Spleen (tissue), 13 donors: ENCODE data around the gene NPY. TPM values are rescaled to one million over a fixed set of nuclear protein-coding genes. Genes with fewer than 3 reads are reported as not detected.

ENCODE experiments used
- DNase-seq: peaks from one replicate; pipeline ENCODE4 v3.0.0-alpha.2; 2020
- H3K27ac ChIP-seq, 8 donors: fragments of 200-600 bp; sonication (generic) in 7 of 8; 1 replicate in 4 of 8; 2 replicates in 4 of 8; pipeline versions ENCODE4 v1.5.0 to v1.8.0; 2016 to 2021; ENCODE audit warnings: inconsistent platforms in 4 of 8, mild to moderate bottlenecking in 4 of 8, moderate library complexity in 1 of 8
- H3K27me3 ChIP-seq, 7 donors: fragments of 200-600 bp; sonication (generic) in 6 of 7; replicated peaks in 1 of 7; 1 replicate in 4 of 7; 2 replicates in 3 of 7; pipeline versions ENCODE4 v1.5.0 to v1.8.0; 2016 to 2021; ENCODE audit warnings: inconsistent platforms in 3 of 7, mild to moderate bottlenecking in 1 of 7
- H3K36me3 ChIP-seq, 6 donors: fragments of 200-600 bp; sonication (generic) in 5 of 6; 1 replicate in 4 of 6; 2 replicates in 2 of 6; pipeline versions ENCODE4 v1.5.0 to v1.8.0; 2016 to 2021; ENCODE audit warnings: inconsistent platforms in 2 of 6
- H3K4me1 ChIP-seq, 6 donors: fragments of 200-600 bp; sonication (generic) in 5 of 6; 1 replicate in 3 of 6; 2 replicates in 3 of 6; pipeline versions ENCODE4 v1.5.0 to v1.8.0; 2016 to 2021; ENCODE audit warnings: inconsistent platforms in 3 of 6
- H3K4me3 ChIP-seq, 8 donors: fragments of 200-600 bp; sonication (generic) in 7 of 8; 1 replicate in 4 of 8; 2 replicates in 4 of 8; pipeline versions ENCODE4 v1.5.0 to v1.8.0; 2016 to 2021; ENCODE audit warnings: inconsistent platforms in 4 of 8, mild to moderate bottlenecking in 4 of 8, moderate library complexity in 2 of 8
- H3K9me3 ChIP-seq, 8 donors: fragments of 200-600 bp; sonication (generic) in 7 of 8; 1 replicate in 4 of 8; 2 replicates in 4 of 8; pipeline versions ENCODE4 v1.5.0 to v1.8.0; 2016 to 2021; ENCODE audit warnings: inconsistent platforms in 4 of 8
- POLR2A ChIP-seq, 3 donors: fragments of 450-650 bp; IDR thresholded peaks; one replicate each; pipeline ENCODE4 v1.5.1; 2017; ENCODE audit warnings: antibody characterized with exemption in 3 of 3, mild to moderate bottlenecking in 1 of 3
- POLR2AphosphoS5 ChIP-seq, 3 donors: sonication (generic); formaldehyde crosslinking; IDR thresholded peaks; one replicate each; pipeline ENCODE4 v1.5.1; 2017; ENCODE audit warnings: antibody characterized with exemption in 3 of 3
- WGBS, 5 donors: extraction: QIAGEN DNeasy Blood & Tissue Kit in 3 of 5; methylation state at CpG; one replicate each; pipeline versions ENCODE4 v1.1.5 to v1.1.7; 2013 to 2018; 5-methylcytosine and 5-hydroxymethylcytosine counted together
- intact Hi-C: fragments of 100-400 bp; cut with DNase I; formaldehyde crosslinking; loops from one replicate; pipeline ENCODE4 v1.15.0; 2023; ENCODE audit warnings: low total_unique reads
- long read RNA-seq, 2 donors: transcript quantifications; one replicate each; lab custom pipeline, GENCODE V29; 2026
- polyA plus RNA-seq, 3 donors: library from polyadenylated mRNA; stranded (reverse); fragments of 200-250 nt; gene quantifications; one replicate each; pipeline ENCODE4 v1.2.1, GENCODE V29; 2013
- total RNA-seq, 7 donors: library from RNA; depleted of rRNA in 3 of 7; stranded (reverse); fragments of >200 nt in 3 of 7; fragmentation: NEBNext Ultra II Directional in 4 of 7; extraction: Animal tissue kit (Norgen Biotek cat#: 25700) in 4 of 7; gene quantifications; one replicate each; pipeline versions ENCODE4 v1.1.0 to v1.2.1, GENCODE V29; 2016 to 2021
- TF ChIP-seq, protein P1 (sequence below), 11 experiments: fragments of 200-600 bp in 7 of 11; fragments of 450-650 bp in 4 of 11; sonication (generic) in 4 of 11; IDR thresholded peaks in 8 of 11; conservative IDR thresholded peaks in 3 of 11; 1 replicate in 7 of 11; 2 replicates in 4 of 11; pipeline versions ENCODE4 v1.4.0 to v1.8.0; 2016 to 2021; ENCODE audit warnings: antibody characterized with exemption in 11 of 11, inconsistent platforms in 4 of 11, mild to moderate bottlenecking in 1 of 11
- donor health status: healthy with polysubstance abuse.
- donor health status: DM: no; HTN: no; CAD: no; lungs with moderate emphysema.
- donor health status: DM: no; HTN: no; CAD: no.
- donor health status: Bipolar disorder and iron deficiency.
- donor health status: healthy.
- donor health status: DM: no; HTN: no; CAD: no.
- donor health status: DM: yes; HTN: yes; CAD: no.

Gene NPY
- total RNA-seq, result not detected
- polyA plus RNA-seq, result 1 to 10 TPM in 1 of 3 donors, under 1 TPM in 1, not detected in 1; 0.56 to 1.1 TPM
- long read RNA-seq, donor 1, partial matches to known transcripts, result 0 of 1 reads
- long read RNA-seq, donor 1, other reads (novel, unspliced or antisense), result 0 of 1 reads
- long read RNA-seq, donor 2, result 0 reads

DNA sequence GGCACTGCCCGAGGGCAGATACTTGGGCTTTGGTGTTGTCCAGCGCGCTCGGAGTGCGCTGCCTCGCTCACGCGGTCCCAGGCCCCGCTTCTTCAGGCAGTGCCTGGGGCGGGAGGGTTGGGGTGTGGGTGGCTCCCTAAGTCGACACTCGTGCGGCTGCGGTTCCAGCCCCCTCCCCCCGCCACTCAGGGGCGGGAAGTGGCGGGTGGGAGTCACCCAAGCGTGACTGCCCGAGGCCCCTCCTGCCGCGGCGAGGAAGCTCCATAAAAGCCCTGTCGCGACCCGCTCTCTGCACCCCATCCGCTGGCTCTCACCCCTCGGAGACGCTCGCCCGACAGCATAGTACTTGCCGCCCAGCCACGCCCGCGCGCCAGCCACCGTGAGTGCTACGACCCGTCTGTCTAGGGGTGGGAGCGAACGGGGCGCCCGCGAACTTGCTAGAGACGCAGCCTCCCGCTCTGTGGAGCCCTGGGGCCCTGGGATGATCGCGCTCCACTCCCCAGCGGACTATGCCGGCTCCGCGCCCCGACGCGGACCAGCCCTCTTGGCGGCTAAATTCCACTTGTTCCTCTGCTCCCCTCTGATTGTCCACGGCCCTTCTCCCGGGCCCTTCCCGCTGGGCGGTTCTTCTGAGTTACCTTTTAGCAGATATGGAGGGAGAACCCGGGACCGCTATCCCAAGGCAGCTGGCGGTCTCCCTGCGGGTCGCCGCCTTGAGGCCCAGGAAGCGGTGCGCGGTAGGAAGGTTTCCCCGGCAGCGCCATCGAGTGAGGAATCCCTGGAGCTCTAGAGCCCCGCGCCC, at the start of gene NPY:
Gene NPY (plus strand): TSS at position 294 of the 802 bp plus-strand sequence. CDS start 1,051 bp downstream, outside the sequence.
- H3K4me1 ChIP-seq, result peaks cover 7 to 23% (median 21%) of the 10 kb centered on the region in 6 donors
- peak within 1 kb of the TSS in 7 of 8 donors; percentile 12 to 62 (median 22) for H3K4me3 ChIP-seq
- H3K27me3 ChIP-seq, result peaks cover 3 to 92% (median 39%) of the 10 kb centered on the region in 7 donors
- TF ChIP-seq, protein P1, sequence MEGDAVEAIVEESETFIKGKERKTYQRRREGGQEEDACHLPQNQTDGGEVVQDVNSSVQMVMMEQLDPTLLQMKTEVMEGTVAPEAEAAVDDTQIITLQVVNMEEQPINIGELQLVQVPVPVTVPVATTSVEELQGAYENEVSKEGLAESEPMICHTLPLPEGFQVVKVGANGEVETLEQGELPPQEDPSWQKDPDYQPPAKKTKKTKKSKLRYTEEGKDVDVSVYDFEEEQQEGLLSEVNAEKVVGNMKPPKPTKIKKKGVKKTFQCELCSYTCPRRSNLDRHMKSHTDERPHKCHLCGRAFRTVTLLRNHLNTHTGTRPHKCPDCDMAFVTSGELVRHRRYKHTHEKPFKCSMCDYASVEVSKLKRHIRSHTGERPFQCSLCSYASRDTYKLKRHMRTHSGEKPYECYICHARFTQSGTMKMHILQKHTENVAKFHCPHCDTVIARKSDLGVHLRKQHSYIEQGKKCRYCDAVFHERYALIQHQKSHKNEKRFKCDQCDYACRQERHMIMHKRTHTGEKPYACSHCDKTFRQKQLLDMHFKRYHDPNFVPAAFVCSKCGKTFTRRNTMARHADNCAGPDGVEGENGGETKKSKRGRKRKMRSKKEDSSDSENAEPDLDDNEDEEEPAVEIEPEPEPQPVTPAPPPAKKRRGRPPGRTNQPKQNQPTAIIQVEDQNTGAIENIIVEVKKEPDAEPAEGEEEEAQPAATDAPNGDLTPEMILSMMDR (IDR thresholded peaks at IDR 0.05 in 8 of 11, conservative IDR thresholded peaks at IDR 0.05 in 3 of 11), result no peak
- no peak for TF ChIP-seq POLR2AphosphoS5 (IDR thresholded peaks at IDR 0.05)
- no peak for TF ChIP-seq POLR2A (IDR thresholded peaks at IDR 0.05)
- 1 to 7% (median 2%) methylated on average over 41 to 73 of the region's 73 CpGs for WGBS, 5 donors
- intact Hi-C loops, result no loop called here
- H3K36me3 ChIP-seq, result no peaks in the 10 kb centered on the region
- H3K27ac ChIP-seq, result no peak within 1 kb of the TSS
- H3K9me3 ChIP-seq, result no peaks in the 10 kb centered on the region
- peak; percentile 78 for DNase-seq

DNA sequence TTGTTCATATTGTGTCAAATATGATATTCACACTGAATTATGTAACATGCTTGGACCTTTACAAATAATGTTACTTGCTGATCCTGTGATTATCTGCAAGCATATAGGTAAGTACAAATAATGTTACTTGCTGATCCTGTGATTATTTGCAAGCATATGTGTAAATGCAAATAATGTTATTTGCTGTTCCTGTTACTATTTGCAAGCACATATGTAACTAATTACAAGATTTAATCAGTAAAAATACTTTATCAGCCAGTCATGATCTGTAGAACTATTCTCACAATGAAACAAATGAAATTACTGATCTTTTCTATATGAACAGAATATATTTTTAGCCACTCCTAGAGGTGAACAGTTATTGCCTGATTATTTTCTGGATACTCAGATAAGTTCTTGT, 44.7 kb upstream of the NPY start:
- DNase-seq, result no peak
- Histone ChIP-seq H3K27ac (no peak overlapping the region), H3K36me3 (no peaks in the 10 kb centered on the region), H3K4me3 (no peak overlapping the region), H3K4me1 (no peaks in the 10 kb centered on the region), H3K9me3 (no peaks in the 10 kb centered on the region), H3K27me3 (peaks cover 0 to 4% (median 0%) of the 10 kb centered on the region in 7 donors)
- intact Hi-C loops, result no loop called here
- TF ChIP-seq, protein P1 (IDR thresholded peaks at IDR 0.05 in 8 of 11, conservative IDR thresholded peaks at IDR 0.05 in 3 of 11), result no peak
- TF ChIP-seq POLR2AphosphoS5 (IDR thresholded peaks at IDR 0.05) (no peak), POLR2A (IDR thresholded peaks at IDR 0.05) (no peak)

DNA sequence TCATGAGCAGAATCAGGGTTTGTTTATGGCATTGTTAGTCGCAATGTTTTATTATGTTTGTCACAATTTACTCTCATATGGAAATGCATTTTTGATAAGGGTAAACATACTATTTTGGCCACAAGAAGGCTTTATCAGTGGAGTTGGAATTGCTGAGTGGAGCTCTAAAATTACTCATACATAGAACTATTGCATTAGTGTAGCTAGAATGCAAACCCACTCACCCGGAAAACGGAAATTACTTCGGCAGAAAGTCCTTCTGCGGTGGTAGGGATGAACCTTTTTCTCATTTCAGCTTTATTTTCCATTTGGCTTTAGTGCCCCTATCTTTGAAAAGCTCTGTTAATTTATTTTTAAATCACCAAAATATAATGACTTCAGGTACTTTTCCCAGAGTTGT, 42.8 kb upstream of the NPY start:
- H3K4me3 ChIP-seq, result no peak overlapping the region
- no peaks in the 10 kb centered on the region for H3K36me3 ChIP-seq
- 83 to 93% (median 89%) methylated on average over 5 of the region's 5 CpGs for WGBS, 5 donors
- TF ChIP-seq, protein P1 (IDR thresholded peaks at IDR 0.05 in 8 of 11, conservative IDR thresholded peaks at IDR 0.05 in 3 of 11), result no peak
- TF ChIP-seq POLR2A (IDR thresholded peaks at IDR 0.05), result no peak
- TF ChIP-seq POLR2AphosphoS5 (IDR thresholded peaks at IDR 0.05), result no peak
- no peak overlapping the region for H3K27ac ChIP-seq
- H3K4me1 ChIP-seq, result no peaks in the 10 kb centered on the region
- no peak for DNase-seq
- H3K9me3 ChIP-seq, result no peaks in the 10 kb centered on the region
- intact Hi-C loops, result no loop called here
- peaks cover 0 to 4% (median 0%) of the 10 kb centered on the region in 7 donors for H3K27me3 ChIP-seq

DNA sequence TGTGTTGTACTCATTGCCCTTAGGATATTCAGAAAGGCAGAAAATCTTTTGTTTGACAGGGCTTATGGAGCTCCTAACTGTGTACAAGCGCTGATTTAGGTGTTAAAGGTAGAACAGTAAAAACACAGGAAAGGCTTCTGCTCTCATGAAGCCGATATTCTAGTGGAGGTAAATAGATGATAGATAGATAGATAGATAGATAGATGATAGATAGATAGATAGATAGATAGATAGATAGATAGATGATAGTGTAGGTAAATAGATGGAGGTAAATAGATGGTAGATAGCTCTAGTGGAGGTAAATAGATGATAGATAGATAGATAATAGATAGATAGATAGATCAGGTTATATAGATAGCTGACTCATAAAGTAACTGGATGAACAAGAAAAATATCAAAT, 39.4 kb upstream of the NPY start:
- Histone ChIP-seq H3K36me3 (no peaks in the 10 kb centered on the region), H3K27ac (no peak overlapping the region), H3K9me3 (no peaks in the 10 kb centered on the region), H3K4me1 (no peaks in the 10 kb centered on the region), H3K4me3 (no peak overlapping the region), H3K27me3 (peaks cover 0 to 4% (median 0%) of the 10 kb centered on the region in 7 donors)
- intact Hi-C loops, result no loop called here
- DNase-seq, result no peak
- WGBS, 5 donors, result 67 to 93% (median 76%) methylated on average over 2 of the region's 2 CpGs
- no peak for TF ChIP-seq POLR2A (IDR thresholded peaks at IDR 0.05)
- TF ChIP-seq, protein P1 (IDR thresholded peaks at IDR 0.05 in 8 of 11, conservative IDR thresholded peaks at IDR 0.05 in 3 of 11), result no peak
- TF ChIP-seq POLR2AphosphoS5 (IDR thresholded peaks at IDR 0.05), result no peak
